ENCODE measurements around the gene HBD. TPM values are rescaled to one million over a fixed set of nuclear protein-coding genes. Genes with fewer than 3 reads are reported as not detected.

HBD gene
- total and polyA plus RNA-seq, 2 donors (not counting 3 experiments of a cell fraction or from before 2014, with no cell fraction given), result not detected

DNA sequence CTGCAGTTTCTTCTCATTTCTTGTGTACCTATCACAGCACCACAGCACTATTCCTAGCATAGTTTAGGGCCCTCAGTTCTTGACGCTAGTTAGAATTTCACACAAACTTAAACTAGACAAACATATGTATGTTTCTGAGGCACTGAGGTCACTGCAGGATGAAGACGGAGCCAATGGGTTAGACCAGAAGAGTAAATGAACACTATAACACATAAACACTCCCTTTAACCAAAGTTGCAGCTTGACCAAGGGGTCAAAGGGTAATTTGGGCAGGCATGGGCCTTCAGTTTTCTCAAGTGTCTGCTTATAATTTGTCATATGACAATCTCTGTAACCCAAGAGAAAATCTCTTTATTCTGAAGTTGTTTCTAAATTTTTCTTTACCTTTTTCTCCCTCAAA lies 48.3 kb upstream of the HBD start:
- H3K27ac ChIP-seq (ENCODE audit: insufficient read depth, low read depth, low read length), result no peak overlapping the region
- POLR2A ChIA-PET, result no interaction called here
- H3K9me1 ChIP-seq (replicated peaks; ENCODE audit: control insufficient read depth, extremely low read depth, insufficient read depth, low read length), result no peaks in the 10 kb centered on the region
- peaks cover 11% of the 10 kb centered on the region for H3K4me1 ChIP-seq (ENCODE audit: control insufficient read depth, extremely low read depth, insufficient read depth, low read length)
- H3K9me3 ChIP-seq (replicated peaks; ENCODE audit: control insufficient read depth, insufficient read depth, low read length), result no peaks in the 10 kb centered on the region
- BruUV-seq (replicated peaks), result no TSS peak
- CTCF ChIA-PET, result no interaction called here
- no peaks in the 10 kb centered on the region for H3K36me3 ChIP-seq (ENCODE audit: control insufficient read depth in 2 of 2, extremely low read depth in 1 of 2, insufficient read depth in 2 of 2, low read length in 2 of 2)
- no peaks in the 10 kb centered on the region for H4K20me1 ChIP-seq (replicated peaks; ENCODE audit: control insufficient read depth, extremely low read depth, insufficient read depth, low read length)
- H3K4me2 ChIP-seq (ENCODE audit: insufficient read depth, low read length), result no peak overlapping the region
- no peak overlapping the region for H2AFZ ChIP-seq (ENCODE audit: low read depth, low read length)
- H3K79me2 ChIP-seq (ENCODE audit: control insufficient read depth, insufficient read depth, low read length), result no peaks in the 10 kb centered on the region
- no peak for FAIRE-seq
- H3K4me3 ChIP-seq (replicated peaks in 1 of 3; ENCODE audit: insufficient read depth in 1 of 3, low read depth in 1 of 3, low read length in 3 of 3), result no peak overlapping the region
- H3K27me3 ChIP-seq (ENCODE audit: control insufficient read depth in 2 of 2, insufficient read depth in 2 of 2, low read length in 2 of 2), result no peaks in the 10 kb centered on the region
- intact Hi-C loops (cut with micrococcal nuclease) (no loop called here), dilution Hi-C loops (cut with MboI; ENCODE audit: extremely low pct_ligation_motif_present, low sequenced_read_pairs) (no loop called here)
- DNase-seq (ENCODE audit: low read depth, low spot score), result no peak
- H3K9ac ChIP-seq (replicated peaks; ENCODE audit: extremely low read depth, insufficient read depth, low read length), result no peak overlapping the region
- TF ChIP-seq FOS (IDR thresholded peaks at IDR 0.05; ENCODE audit: borderline replicate concordance, insufficient read depth, low read length) (no peak), POLR2AphosphoS5 (IDR thresholded peaks at IDR 0.05; ENCODE audit: insufficient read depth, low read depth, low read length) (no peak), EZH2 (IDR thresholded peaks at IDR 0.05; ENCODE audit: borderline replicate concordance, low read depth, low read length, severe bottlenecking) (no peak), GATA2 (IDR thresholded peaks at IDR 0.05; ENCODE audit: insufficient read depth, insufficient read length, low read depth, low read length) (no peak), MYC (IDR thresholded peaks at IDR 0.05; ENCODE audit: low read depth, low read length) (no peak), POLR2A (IDR thresholded peaks at IDR 0.05; ENCODE audit: low read depth, low read length) (no peak), JUN (IDR thresholded peaks at IDR 0.05; ENCODE audit: borderline replicate concordance, insufficient read depth, insufficient read length, low read depth) (no peak)
- TF ChIP-seq, protein P1, sequence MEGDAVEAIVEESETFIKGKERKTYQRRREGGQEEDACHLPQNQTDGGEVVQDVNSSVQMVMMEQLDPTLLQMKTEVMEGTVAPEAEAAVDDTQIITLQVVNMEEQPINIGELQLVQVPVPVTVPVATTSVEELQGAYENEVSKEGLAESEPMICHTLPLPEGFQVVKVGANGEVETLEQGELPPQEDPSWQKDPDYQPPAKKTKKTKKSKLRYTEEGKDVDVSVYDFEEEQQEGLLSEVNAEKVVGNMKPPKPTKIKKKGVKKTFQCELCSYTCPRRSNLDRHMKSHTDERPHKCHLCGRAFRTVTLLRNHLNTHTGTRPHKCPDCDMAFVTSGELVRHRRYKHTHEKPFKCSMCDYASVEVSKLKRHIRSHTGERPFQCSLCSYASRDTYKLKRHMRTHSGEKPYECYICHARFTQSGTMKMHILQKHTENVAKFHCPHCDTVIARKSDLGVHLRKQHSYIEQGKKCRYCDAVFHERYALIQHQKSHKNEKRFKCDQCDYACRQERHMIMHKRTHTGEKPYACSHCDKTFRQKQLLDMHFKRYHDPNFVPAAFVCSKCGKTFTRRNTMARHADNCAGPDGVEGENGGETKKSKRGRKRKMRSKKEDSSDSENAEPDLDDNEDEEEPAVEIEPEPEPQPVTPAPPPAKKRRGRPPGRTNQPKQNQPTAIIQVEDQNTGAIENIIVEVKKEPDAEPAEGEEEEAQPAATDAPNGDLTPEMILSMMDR (IDR thresholded peaks at IDR 0.05; ENCODE audit: extremely low read depth in 1 of 2, insufficient read depth in 1 of 2, low read depth in 1 of 2, low read length in 2 of 2), result no peak
- TF ChIP-seq, protein P2, sequence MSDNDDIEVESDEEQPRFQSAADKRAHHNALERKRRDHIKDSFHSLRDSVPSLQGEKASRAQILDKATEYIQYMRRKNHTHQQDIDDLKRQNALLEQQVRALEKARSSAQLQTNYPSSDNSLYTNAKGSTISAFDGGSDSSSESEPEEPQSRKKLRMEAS (IDR thresholded peaks at IDR 0.05; ENCODE audit: insufficient read depth, insufficient read length), result no peak

Measured in endothelial cell of umbilical vein (primary cell).